Measurements from ENCODE around the gene PROM2.

PROM2 gene

DNA sequence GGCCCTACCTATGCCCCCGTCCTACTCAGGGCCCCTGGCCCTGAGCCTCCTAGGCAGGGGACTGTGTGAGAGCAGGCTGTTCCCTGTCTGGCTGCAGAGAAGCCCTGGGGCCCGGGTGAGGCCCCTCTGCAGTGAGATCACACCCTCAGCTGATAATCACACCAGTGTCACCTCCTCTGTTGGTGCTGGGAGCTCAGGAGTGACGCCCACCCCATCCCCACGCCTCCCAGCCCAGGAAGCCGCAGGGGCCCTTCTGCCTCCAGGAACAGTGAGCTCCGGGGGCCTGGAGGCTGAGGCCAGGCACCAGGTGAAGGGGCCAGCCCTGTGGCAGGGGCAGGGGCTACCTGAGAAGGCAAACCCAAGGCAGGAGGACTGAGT lies 42.9 kb downstream of the PROM2 start:
- TF ChIP-seq, protein P1, sequence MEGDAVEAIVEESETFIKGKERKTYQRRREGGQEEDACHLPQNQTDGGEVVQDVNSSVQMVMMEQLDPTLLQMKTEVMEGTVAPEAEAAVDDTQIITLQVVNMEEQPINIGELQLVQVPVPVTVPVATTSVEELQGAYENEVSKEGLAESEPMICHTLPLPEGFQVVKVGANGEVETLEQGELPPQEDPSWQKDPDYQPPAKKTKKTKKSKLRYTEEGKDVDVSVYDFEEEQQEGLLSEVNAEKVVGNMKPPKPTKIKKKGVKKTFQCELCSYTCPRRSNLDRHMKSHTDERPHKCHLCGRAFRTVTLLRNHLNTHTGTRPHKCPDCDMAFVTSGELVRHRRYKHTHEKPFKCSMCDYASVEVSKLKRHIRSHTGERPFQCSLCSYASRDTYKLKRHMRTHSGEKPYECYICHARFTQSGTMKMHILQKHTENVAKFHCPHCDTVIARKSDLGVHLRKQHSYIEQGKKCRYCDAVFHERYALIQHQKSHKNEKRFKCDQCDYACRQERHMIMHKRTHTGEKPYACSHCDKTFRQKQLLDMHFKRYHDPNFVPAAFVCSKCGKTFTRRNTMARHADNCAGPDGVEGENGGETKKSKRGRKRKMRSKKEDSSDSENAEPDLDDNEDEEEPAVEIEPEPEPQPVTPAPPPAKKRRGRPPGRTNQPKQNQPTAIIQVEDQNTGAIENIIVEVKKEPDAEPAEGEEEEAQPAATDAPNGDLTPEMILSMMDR (IDR thresholded peaks at IDR 0.05) = no peak
- no peak overlapping the region for H3K4me3 ChIP-seq
- no peak overlapping the region for H3K27ac ChIP-seq
- DNase-seq (ENCODE audit: low spot score) = no peak

GRCh38 chr2:95317665-95318425 lies 43.6 kb downstream of the PROM2 start:
- no peak for DNase-seq (ENCODE audit: low spot score)
- Histone ChIP-seq H3K4me3 (no peak overlapping the region), H3K27ac (no peak overlapping the region)
- TF ChIP-seq, protein P1 (IDR thresholded peaks at IDR 0.05) = no peak

DNA sequence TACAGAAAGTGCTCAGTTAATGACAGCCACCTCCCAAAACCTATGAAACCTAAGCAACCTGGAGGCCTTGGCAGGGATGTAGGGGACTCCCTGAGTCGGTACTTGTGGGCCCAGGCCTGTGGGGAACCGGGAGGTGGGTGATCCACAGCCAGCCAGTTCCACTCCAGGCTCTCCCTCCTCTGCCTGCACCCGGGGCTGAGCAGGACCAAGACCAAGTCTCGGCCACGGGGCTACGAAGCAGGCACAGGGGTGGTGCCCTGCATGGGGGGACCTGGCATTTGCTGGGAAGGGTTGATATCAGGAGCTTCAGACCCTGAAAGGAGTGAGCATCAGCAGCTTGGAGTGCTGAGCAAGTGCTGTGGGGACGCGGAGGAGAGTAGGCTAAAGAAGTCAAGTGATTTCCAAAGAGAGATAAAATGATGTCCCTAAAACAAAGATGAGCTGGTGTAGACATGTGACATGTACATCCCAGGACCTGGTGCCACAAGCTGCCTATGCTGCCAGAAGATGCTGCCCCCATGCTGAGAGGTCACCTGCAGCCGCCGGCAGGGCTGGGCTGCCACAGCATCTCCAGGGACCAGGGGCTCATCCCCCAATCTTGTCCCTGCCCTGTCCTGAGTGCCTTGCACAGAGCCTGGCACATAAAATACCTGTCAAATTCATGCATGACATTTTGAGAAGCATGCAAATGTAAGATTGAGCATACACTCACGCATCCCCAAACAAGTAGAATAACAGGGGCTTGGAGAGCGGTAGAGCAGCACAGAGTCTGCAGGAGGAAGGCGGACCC lies 44.4 kb downstream of the PROM2 start:
- Histone ChIP-seq H3K4me3 (no peak overlapping the region), H3K27ac (no peak overlapping the region)
- no peak for DNase-seq (ENCODE audit: low spot score)
- TF ChIP-seq, protein P1 (IDR thresholded peaks at IDR 0.05) = no peak

DNA sequence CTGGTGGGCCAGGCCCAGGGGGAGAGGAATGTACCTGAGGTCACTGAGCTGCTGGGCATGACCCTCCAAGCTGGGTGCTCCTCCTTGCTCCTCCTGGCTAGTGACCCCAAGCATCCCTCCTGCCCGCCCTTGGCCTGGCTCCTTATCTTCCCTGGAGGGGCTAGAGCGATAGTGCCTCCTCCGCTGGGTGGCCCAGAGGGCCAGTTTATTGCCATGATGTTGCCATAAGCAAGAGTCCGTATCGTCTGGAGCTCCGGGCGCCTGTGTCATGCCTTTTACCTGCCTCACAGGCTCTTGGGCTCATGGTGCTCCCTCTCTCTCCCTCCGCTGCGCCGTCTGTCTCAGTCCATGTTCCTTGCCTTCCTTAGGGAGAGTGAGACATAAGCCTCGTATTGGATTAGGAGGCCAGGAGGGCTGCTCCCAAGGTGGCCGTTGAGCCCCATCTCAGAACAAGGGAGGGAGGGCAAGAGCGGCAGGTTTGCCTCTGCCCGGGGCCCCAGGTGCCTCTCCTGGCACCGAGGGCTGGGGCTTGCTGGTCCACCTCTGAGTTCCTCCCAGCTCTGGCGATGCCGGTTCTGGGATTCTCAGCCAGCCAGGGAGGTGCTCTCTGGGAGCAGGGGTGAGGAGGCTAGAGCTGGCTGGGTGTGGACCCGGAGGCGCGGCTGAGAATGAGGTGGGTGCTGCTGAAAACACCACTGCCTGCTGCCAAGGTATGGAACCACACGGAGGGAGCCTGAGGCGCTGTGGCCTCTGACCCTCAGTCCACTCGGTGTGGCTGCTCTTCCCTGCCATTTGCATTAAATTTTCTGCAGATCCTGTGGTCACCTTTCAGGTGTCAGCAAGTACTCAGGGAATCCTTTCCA lies 45.5 kb downstream of the PROM2 start:
- H3K27ac ChIP-seq = no peak overlapping the region

DNA sequence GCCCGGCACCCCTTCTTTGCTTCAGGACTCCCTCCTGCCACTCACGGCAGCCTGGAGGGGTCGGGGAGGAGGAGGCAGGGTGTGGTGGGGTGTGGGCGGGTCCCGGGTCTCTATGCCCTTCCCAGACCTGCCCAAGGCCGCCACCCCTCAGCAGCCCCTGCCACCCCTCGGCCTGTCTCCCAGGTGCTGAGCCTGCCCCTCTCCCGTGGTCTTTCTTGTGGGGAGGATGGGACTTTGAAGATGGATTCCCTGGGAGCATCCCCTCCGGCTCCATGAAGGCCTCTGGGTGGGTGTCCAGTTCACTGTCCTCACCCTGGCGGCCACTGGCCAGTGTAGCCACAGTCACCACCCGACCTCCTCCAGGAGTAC lies 46.1 kb downstream of the PROM2 start:
- TF ChIP-seq, protein P1 (IDR thresholded peaks at IDR 0.05) = no peak
- Histone ChIP-seq H3K27ac (no peak overlapping the region), H3K4me3 (no peak overlapping the region)
- DNase-seq (ENCODE audit: low spot score) = no peak

More for the DNA sequence above, 45.5 kb downstream of the PROM2 start:
- no peak overlapping the region for H3K4me3 ChIP-seq
- TF ChIP-seq, protein P1 (IDR thresholded peaks at IDR 0.05) = no peak
- no peak for DNase-seq (ENCODE audit: low spot score)

GRCh38 chr2:95320986-95321767 lies 46.9 kb downstream of the PROM2 start:
- DNase-seq (ENCODE audit: low spot score) = no peak
- H3K4me3 ChIP-seq = no peak overlapping the region
- H3K27ac ChIP-seq = no peak overlapping the region
- TF ChIP-seq, protein P1 (IDR thresholded peaks at IDR 0.05) = no peak

All from coronary artery (tissue), 2 donors.